PFSK-1 (cell line): Measurements from ENCODE around the gene IQGAP1.

ENCODE experiments used
- FOXP2 ChIP-seq: optimal IDR thresholded peaks from 2 replicates; pipeline ENCODE3; 2011; ENCODE audit warnings: borderline replicate concordance, control low read depth, inconsistent platforms; ENCODE audit not compliant: insufficient read depth; ENCODE audit errors: extremely low read length, extremely low read depth
- POLR2AphosphoS5 ChIP-seq: IDR thresholded peaks from 2 replicates; pipeline ENCODE4 v1.6.1; 2012; ENCODE audit warnings: low read depth, mild to moderate bottlenecking, control low read depth, low read length, moderate library complexity
- SIN3A ChIP-seq: IDR thresholded peaks from 2 replicates; pipeline ENCODE4 v1.6.1; 2012; ENCODE audit warnings: mild to moderate bottlenecking, low read length, moderate library complexity, borderline replicate concordance; ENCODE audit not compliant: insufficient read depth
- TAF1 ChIP-seq: IDR thresholded peaks from 2 replicates; pipeline ENCODE4 v1.6.1; 2012; ENCODE audit warnings: low read length, control low read depth, borderline replicate concordance; ENCODE audit not compliant: insufficient read depth
- TF ChIP-seq, protein P1 (sequence below), 2 experiments: IDR thresholded peaks; 2 replicates each; pipeline versions ENCODE4 v1.6.1 to v1.8.0; 2011 to 2012; ENCODE audit warnings: low read depth in 2 of 2, low read length in 2 of 2, control low read depth in 1 of 2, inconsistent platforms in 1 of 2, mild to moderate bottlenecking in 1 of 2, moderate library complexity in 1 of 2; ENCODE audit not compliant: insufficient read depth in 1 of 2

The IQGAP1 gene

DNA sequence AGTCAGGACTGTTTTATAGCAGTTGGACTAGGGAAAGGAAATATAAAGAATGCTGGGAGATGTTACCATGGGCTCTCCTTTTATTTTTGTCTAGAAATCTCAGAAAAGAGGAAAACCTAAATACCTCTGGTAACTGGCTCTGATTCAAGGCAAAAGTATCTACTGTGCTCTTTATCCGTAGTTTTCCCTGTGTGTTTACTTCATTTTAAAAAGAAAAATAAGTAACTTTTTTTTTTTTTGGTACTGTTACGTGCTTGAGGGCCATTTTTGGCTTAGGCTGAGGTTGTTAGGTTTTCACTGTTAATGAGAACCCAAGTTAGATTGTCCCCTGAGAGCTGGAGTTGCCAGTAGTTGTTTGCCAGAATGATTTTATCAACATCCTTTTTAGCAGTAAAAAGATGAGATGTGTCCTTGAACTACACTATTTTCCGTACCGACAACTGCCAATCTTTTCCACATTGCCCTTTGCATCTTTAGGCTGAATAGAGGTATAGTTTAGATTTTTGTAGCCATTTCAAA, 35.8 kb downstream of the IQGAP1 start:
- TF ChIP-seq, protein P1, sequence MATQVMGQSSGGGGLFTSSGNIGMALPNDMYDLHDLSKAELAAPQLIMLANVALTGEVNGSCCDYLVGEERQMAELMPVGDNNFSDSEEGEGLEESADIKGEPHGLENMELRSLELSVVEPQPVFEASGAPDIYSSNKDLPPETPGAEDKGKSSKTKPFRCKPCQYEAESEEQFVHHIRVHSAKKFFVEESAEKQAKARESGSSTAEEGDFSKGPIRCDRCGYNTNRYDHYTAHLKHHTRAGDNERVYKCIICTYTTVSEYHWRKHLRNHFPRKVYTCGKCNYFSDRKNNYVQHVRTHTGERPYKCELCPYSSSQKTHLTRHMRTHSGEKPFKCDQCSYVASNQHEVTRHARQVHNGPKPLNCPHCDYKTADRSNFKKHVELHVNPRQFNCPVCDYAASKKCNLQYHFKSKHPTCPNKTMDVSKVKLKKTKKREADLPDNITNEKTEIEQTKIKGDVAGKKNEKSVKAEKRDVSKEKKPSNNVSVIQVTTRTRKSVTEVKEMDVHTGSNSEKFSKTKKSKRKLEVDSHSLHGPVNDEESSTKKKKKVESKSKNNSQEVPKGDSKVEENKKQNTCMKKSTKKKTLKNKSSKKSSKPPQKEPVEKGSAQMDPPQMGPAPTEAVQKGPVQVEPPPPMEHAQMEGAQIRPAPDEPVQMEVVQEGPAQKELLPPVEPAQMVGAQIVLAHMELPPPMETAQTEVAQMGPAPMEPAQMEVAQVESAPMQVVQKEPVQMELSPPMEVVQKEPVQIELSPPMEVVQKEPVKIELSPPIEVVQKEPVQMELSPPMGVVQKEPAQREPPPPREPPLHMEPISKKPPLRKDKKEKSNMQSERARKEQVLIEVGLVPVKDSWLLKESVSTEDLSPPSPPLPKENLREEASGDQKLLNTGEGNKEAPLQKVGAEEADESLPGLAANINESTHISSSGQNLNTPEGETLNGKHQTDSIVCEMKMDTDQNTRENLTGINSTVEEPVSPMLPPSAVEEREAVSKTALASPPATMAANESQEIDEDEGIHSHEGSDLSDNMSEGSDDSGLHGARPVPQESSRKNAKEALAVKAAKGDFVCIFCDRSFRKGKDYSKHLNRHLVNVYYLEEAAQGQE (IDR thresholded peaks at IDR 0.05; ENCODE audit: insufficient read depth in 1 of 2, low read depth in 2 of 2, low read length in 2 of 2) = no peak
- TF ChIP-seq TAF1 (no peak), SIN3A (no peak), FOXP2 (no peak), POLR2AphosphoS5 (no peak)

DNA sequence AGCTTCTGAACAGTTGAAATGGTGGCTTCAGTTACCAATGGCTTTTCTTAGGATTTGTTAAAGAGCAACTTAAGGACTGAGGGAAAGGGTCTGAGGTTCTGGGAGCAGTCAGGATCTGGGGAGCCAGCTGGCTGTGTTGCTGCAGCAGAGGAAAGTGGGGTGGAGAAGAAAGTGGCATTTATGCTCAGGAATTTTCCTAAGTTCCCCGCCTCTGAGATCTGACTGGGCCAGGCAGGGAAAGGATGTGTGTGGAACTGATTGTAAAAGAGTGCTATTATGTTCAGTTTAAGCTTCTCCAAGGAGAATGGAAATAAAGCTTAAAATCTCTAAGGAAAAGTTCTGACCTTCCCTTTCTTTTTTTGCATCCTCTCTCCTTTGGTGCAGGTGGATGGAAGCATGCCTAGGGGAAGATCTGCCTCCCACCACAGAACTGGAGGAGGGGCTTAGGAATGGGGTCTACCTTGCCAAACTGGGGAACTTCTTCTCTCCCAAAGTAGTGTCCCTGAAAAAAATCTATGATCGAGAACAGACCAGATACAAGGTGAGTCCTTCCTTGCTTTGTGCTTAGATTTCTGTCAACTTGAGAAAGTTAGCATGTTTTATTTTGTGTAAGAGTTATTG, 37.8 kb downstream of the IQGAP1 start:
- TF ChIP-seq, protein P1 (IDR thresholded peaks at IDR 0.05; ENCODE audit: insufficient read depth in 1 of 2, low read depth in 2 of 2, low read length in 2 of 2) = no peak
- TF ChIP-seq FOXP2 = no peak
- TF ChIP-seq TAF1 = no peak
- TF ChIP-seq SIN3A = no peak
- TF ChIP-seq POLR2AphosphoS5 = no peak

DNA sequence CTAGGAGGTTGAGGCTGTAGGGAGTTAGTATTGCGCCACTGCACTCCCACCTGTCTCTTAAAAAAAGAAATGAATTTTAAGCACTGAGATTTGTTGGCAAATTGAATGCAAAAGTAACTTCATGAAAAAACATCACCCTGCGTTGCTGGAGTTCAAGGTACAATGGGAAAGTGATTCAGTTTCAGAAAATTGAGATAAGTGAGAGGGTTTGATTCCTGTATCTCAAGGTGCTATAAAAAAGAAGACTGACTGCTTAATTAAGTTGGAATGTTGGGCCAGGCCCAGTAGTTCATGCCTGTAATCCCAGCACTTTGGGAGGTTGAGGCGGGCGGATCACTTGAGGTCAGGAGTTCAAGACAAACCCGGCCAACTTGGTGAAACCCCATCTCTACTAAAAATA, 39.1 kb downstream of the IQGAP1 start:
- TF ChIP-seq POLR2AphosphoS5 = no peak
- TF ChIP-seq FOXP2 = no peak
- TF ChIP-seq SIN3A = no peak
- TF ChIP-seq, protein P1 (IDR thresholded peaks at IDR 0.05; ENCODE audit: insufficient read depth in 1 of 2, low read depth in 2 of 2, low read length in 2 of 2) = no peak
- no peak for TF ChIP-seq TAF1

DNA sequence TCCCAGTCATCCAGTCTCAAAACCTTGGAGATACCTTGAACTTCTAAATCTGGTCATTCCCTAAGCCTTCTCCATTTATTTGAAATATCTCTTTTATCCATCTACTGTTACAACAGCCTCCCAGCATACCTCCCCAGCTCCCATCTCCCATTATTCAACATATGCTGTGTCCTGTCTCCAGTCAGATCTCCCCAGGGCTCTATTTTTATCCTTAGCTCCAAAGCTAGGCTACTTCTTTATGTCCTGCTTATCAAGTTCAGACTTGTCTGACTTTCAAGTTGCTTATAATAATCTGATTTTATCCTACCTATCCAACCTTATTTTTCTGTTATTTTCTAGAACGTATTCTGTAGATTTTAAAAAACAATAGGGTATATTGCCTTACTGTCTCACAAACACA, 44.2 kb downstream of the IQGAP1 start:
- no peak for TF ChIP-seq FOXP2
- no peak for TF ChIP-seq TAF1
- no peak for TF ChIP-seq POLR2AphosphoS5
- TF ChIP-seq, protein P1 (IDR thresholded peaks at IDR 0.05; ENCODE audit: insufficient read depth in 1 of 2, low read depth in 2 of 2, low read length in 2 of 2) = no peak
- TF ChIP-seq SIN3A = no peak
